ENCODE measurements around the gene NUP98.

Gene NUP98

DNA sequence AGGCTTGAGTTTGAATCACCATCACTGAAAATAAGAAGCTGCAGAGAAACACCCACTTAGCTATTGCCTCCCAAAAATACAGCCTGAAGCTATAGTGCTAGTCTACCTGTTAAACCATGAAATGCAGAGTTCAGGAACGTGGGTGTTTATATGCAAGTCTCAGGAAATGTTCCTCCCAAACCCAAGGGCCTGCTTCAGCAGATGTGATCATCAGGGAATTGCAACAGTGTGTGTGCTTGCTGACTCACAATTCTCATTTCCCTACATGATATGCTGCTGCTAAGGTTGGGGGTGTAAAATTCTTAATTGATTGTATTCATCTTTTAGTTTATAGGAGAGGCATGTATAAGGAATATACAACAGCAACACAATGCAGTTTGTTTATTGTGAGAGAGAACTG, 49.6 kb downstream of the NUP98 start:
- no peaks in the 10 kb centered on the region for H3K9me3 ChIP-seq (ENCODE audit: control insufficient read depth in 1 of 2, low read length in 2 of 2)
- H3K4me3 ChIP-seq (ENCODE audit: low read depth in 1 of 2, low read length in 2 of 2): no peak overlapping the region
- no peak overlapping the region for H3K9ac ChIP-seq (ENCODE audit: low read depth in 1 of 2, low read length in 2 of 2)
- H3K36me3 ChIP-seq (ENCODE audit: control insufficient read depth in 1 of 2, insufficient read depth in 2 of 2, low read length in 2 of 2): peaks cover 26 to 74% of the 10 kb centered on the region in 2 donors
- H3K4me1 ChIP-seq (ENCODE audit: control insufficient read depth in 1 of 2, insufficient read depth in 2 of 2, low read length in 2 of 2): no peaks in the 10 kb centered on the region
- no peak overlapping the region for H3K27ac ChIP-seq (ENCODE audit: low read depth, low read length)
- H3K27me3 ChIP-seq (ENCODE audit: control insufficient read depth in 1 of 2, insufficient read depth in 2 of 2, low read length in 2 of 2): no peaks in the 10 kb centered on the region

DNA sequence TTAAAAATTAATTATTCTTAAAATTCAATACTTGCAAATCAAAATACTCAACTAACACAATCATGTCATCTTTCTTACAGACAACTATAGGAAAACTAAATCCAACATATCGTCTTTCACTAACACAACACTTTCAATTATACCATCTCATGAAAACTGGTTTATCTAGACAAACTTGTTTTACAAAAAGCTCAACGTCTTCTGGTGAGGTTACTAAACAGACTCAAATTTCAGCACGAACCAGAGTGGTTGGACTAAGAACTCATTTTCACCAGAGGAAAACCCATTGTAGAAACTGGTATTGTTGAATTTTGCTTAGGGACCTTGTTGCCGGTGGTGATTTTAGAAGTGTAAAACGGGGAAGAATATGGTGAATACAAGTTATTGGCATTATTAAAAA, 52.2 kb downstream of the NUP98 start:
- Histone ChIP-seq H3K9me3 (ENCODE audit: control insufficient read depth in 1 of 2, low read length in 2 of 2) (no peaks in the 10 kb centered on the region), H3K9ac (ENCODE audit: low read depth in 1 of 2, low read length in 2 of 2) (no peak overlapping the region), H3K36me3 (ENCODE audit: control insufficient read depth in 1 of 2, insufficient read depth in 2 of 2, low read length in 2 of 2) (peaks cover 19 to 63% of the 10 kb centered on the region in 2 donors), H3K27me3 (ENCODE audit: control insufficient read depth in 1 of 2, insufficient read depth in 2 of 2, low read length in 2 of 2) (no peaks in the 10 kb centered on the region), H3K4me1 (ENCODE audit: control insufficient read depth in 1 of 2, insufficient read depth in 2 of 2, low read length in 2 of 2) (no peaks in the 10 kb centered on the region), H3K27ac (ENCODE audit: low read depth, low read length) (no peak overlapping the region), H3K4me3 (ENCODE audit: low read depth in 1 of 2, low read length in 2 of 2) (no peak overlapping the region)

DNA sequence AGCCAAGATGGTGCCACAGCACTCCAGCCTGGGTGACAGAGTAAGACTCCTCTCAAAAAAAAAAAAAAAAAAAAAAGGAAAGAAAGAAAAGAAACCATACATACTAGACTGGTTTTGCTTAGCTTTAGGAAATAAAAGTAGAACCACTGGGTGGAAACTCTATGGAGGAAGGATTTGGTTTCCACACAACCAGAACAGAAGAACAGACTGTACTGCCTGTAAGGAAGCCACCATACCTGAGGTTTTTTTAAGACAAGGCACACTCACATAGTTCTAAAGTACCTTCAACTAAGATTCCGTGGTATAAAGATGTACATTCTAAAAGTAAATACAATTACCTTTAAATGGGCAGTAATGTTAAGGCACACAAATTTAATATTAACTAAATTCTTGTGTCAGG, 58.6 kb downstream of the NUP98 start:
- Histone ChIP-seq H3K4me3 (ENCODE audit: low read depth in 1 of 2, low read length in 2 of 2) (no peak overlapping the region), H3K9me3 (ENCODE audit: control insufficient read depth in 1 of 2, low read length in 2 of 2) (no peaks in the 10 kb centered on the region), H3K4me1 (ENCODE audit: control insufficient read depth in 1 of 2, insufficient read depth in 2 of 2, low read length in 2 of 2) (no peaks in the 10 kb centered on the region), H3K27me3 (ENCODE audit: control insufficient read depth in 1 of 2, insufficient read depth in 2 of 2, low read length in 2 of 2) (no peaks in the 10 kb centered on the region), H3K9ac (ENCODE audit: low read depth in 1 of 2, low read length in 2 of 2) (no peak overlapping the region), H3K27ac (ENCODE audit: low read depth, low read length) (no peak overlapping the region), H3K36me3 (ENCODE audit: control insufficient read depth in 1 of 2, insufficient read depth in 2 of 2, low read length in 2 of 2) (peaks cover 8 to 70% of the 10 kb centered on the region in 2 donors)

DNA sequence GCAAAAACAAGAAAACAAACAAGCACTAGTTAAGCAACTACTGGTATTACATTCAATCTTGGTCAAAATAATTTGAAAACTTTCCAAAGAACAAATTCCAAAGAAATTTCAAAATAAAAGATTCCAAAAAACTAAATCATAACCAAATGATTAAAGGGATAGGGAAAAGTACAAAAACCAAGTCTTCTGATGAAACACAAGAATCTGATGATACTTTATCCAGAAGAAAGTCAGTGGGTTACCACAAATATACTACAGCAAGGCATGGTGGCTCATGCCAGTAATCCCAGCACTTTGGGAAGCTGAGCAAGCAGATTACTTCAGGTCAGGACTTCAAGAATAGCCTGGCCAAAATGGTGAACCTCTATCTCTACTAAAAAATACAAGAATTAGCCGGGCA, 59.1 kb downstream of the NUP98 start:
- no peaks in the 10 kb centered on the region for H3K9me3 ChIP-seq (ENCODE audit: control insufficient read depth in 1 of 2, low read length in 2 of 2)
- H3K36me3 ChIP-seq (ENCODE audit: control insufficient read depth in 1 of 2, insufficient read depth in 2 of 2, low read length in 2 of 2): peaks cover 8 to 70% of the 10 kb centered on the region in 2 donors
- no peak overlapping the region for H3K4me3 ChIP-seq (ENCODE audit: low read depth in 1 of 2, low read length in 2 of 2)
- no peaks in the 10 kb centered on the region for H3K27me3 ChIP-seq (ENCODE audit: control insufficient read depth in 1 of 2, insufficient read depth in 2 of 2, low read length in 2 of 2)
- H3K27ac ChIP-seq (ENCODE audit: low read depth, low read length): no peak overlapping the region
- no peaks in the 10 kb centered on the region for H3K4me1 ChIP-seq (ENCODE audit: control insufficient read depth in 1 of 2, insufficient read depth in 2 of 2, low read length in 2 of 2)
- no peak overlapping the region for H3K9ac ChIP-seq (ENCODE audit: low read depth in 1 of 2, low read length in 2 of 2)

DNA sequence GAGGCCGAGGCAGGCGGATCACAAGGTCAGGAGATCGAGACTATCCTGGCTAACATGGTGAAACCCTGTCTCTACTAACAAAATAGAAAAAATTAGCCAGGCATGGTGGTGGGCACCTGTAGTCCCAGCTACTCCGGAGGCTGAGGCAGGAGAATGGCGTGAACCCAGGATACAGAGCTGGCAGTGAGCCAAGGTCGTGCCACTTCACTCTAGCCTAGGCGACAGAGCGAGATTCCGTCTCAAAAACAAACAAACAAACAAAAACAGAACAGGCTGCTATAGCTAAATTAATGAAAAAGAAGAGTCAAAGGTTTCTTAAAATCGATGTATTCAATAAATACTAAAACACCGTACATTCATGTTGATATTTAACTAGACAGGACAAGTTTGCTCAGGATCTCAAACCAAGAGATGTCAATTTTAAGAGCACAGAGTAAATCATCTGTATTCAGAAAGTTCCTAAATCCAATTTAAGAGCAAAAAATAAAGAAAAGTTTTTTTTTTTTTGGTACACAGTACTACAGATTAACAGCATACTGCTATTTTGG, 59.9 kb downstream of the NUP98 start:
- no peaks in the 10 kb centered on the region for H3K4me1 ChIP-seq (ENCODE audit: control insufficient read depth in 1 of 2, insufficient read depth in 2 of 2, low read length in 2 of 2)
- H3K27me3 ChIP-seq (ENCODE audit: control insufficient read depth in 1 of 2, insufficient read depth in 2 of 2, low read length in 2 of 2): no peaks in the 10 kb centered on the region
- H3K9me3 ChIP-seq (ENCODE audit: control insufficient read depth in 1 of 2, low read length in 2 of 2): no peaks in the 10 kb centered on the region
- no peak overlapping the region for H3K4me3 ChIP-seq (ENCODE audit: low read depth in 1 of 2, low read length in 2 of 2)
- H3K36me3 ChIP-seq (ENCODE audit: control insufficient read depth in 1 of 2, insufficient read depth in 2 of 2, low read length in 2 of 2): peaks cover 8 to 76% of the 10 kb centered on the region in 2 donors
- H3K27ac ChIP-seq (ENCODE audit: low read depth, low read length): no peak overlapping the region
- no peak overlapping the region for H3K9ac ChIP-seq (ENCODE audit: low read depth in 1 of 2, low read length in 2 of 2)

DNA sequence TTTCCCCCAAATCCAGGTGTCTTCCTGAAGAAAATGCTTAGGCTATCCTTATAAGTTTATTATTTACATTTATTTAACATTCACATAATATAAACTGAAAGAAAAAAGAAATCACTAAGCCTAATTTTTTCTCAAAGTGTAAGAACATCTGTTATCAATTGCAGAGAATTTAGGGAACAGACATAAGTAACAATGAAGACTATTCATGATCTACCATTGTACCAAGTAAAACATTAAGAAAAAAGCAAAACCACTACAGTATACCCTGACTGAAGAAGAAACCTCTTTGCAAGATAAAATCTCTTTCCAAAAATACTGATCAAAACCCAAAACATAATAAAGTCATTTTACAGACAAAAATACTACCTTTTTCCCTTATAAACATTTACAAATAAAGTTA, 60.5 kb downstream of the NUP98 start:
- Histone ChIP-seq H3K9me3 (ENCODE audit: control insufficient read depth in 1 of 2, low read length in 2 of 2) (no peaks in the 10 kb centered on the region), H3K4me3 (ENCODE audit: low read depth in 1 of 2, low read length in 2 of 2) (no peak overlapping the region), H3K27ac (ENCODE audit: low read depth, low read length) (no peak overlapping the region), H3K36me3 (ENCODE audit: control insufficient read depth in 1 of 2, insufficient read depth in 2 of 2, low read length in 2 of 2) (peaks cover 5 to 77% of the 10 kb centered on the region in 2 donors), H3K4me1 (ENCODE audit: control insufficient read depth in 1 of 2, insufficient read depth in 2 of 2, low read length in 2 of 2) (no peaks in the 10 kb centered on the region), H3K27me3 (ENCODE audit: control insufficient read depth in 1 of 2, insufficient read depth in 2 of 2, low read length in 2 of 2) (no peaks in the 10 kb centered on the region), H3K9ac (ENCODE audit: low read depth in 1 of 2, low read length in 2 of 2) (no peak overlapping the region)

DNA sequence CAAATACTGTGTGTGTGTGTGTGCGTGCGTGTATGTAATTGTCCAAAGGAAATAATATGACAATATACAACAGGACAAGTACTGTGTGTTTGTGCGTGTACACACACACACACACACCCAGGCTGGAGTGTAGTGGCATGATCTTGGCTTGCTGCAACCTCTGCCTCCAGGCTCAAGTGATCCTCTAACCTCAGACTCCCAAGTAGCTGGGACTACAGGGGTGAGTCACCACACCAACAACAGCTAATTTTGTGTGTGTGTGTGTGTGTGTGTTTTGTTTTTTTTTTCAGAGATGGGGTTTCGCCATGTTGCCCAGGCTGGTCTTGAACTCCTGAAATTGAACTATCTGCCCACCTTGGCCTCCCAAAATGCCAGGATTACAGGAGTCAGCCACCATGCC, 61.5 kb downstream of the NUP98 start:
- no peaks in the 10 kb centered on the region for H3K4me1 ChIP-seq (ENCODE audit: control insufficient read depth in 1 of 2, insufficient read depth in 2 of 2, low read length in 2 of 2)
- H3K36me3 ChIP-seq (ENCODE audit: control insufficient read depth in 1 of 2, insufficient read depth in 2 of 2, low read length in 2 of 2): peaks cover 6 to 82% of the 10 kb centered on the region in 2 donors
- H3K9ac ChIP-seq (ENCODE audit: low read depth in 1 of 2, low read length in 2 of 2): no peak overlapping the region
- no peak overlapping the region for H3K27ac ChIP-seq (ENCODE audit: low read depth, low read length)
- H3K27me3 ChIP-seq (ENCODE audit: control insufficient read depth in 1 of 2, insufficient read depth in 2 of 2, low read length in 2 of 2): no peaks in the 10 kb centered on the region
- H3K4me3 ChIP-seq (ENCODE audit: low read depth in 1 of 2, low read length in 2 of 2): no peak overlapping the region
- no peaks in the 10 kb centered on the region for H3K9me3 ChIP-seq (ENCODE audit: control insufficient read depth in 1 of 2, low read length in 2 of 2)

DNA sequence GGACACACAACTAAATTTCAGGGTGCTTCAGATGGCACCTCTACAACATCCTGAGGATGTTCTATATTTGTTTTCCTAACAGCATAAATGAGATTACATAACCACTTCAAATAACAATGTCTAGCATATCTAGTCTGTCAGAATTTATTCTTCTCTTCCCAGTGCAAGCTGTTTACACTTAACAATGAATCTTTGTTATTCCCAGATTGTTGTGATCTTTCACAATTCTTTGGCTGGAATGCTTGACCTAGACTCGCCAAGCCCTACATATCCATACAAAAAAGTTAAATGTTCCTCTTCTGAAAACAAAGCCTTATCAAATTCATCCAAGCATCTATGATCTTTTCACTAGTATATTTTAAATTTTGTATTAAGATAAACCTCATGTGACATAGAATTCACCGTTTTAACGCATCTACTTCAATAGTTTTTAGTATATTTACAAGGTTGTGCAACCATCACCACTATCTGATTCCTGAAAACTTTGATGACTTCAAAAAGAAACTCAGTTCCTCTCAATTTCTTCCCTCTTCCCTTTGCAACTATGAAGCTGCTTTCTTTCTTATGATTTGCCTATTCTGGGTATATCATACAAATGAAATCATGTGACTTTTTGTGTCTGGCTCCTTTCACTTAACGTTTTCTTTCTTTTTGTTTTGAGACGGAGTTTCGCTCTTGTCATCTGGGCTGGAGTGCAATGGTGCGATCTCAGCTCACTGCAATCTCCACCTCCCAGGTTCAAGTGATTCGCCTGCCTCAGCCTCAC, 64.5 kb downstream of the NUP98 start:
- Histone ChIP-seq H3K27me3 (ENCODE audit: control insufficient read depth in 1 of 2, insufficient read depth in 2 of 2, low read length in 2 of 2) (no peaks in the 10 kb centered on the region), H3K4me1 (ENCODE audit: control insufficient read depth in 1 of 2, insufficient read depth in 2 of 2, low read length in 2 of 2) (no peaks in the 10 kb centered on the region), H3K27ac (ENCODE audit: low read depth, low read length) (no peak overlapping the region), H3K9me3 (ENCODE audit: control insufficient read depth in 1 of 2, low read length in 2 of 2) (no peaks in the 10 kb centered on the region), H3K9ac (ENCODE audit: low read depth in 1 of 2, low read length in 2 of 2) (no peak overlapping the region), H3K36me3 (ENCODE audit: control insufficient read depth in 1 of 2, insufficient read depth in 2 of 2, low read length in 2 of 2) (peaks cover 18 to 82% of the 10 kb centered on the region in 2 donors), H3K4me3 (ENCODE audit: low read depth in 1 of 2, low read length in 2 of 2) (no peak overlapping the region)

DNA sequence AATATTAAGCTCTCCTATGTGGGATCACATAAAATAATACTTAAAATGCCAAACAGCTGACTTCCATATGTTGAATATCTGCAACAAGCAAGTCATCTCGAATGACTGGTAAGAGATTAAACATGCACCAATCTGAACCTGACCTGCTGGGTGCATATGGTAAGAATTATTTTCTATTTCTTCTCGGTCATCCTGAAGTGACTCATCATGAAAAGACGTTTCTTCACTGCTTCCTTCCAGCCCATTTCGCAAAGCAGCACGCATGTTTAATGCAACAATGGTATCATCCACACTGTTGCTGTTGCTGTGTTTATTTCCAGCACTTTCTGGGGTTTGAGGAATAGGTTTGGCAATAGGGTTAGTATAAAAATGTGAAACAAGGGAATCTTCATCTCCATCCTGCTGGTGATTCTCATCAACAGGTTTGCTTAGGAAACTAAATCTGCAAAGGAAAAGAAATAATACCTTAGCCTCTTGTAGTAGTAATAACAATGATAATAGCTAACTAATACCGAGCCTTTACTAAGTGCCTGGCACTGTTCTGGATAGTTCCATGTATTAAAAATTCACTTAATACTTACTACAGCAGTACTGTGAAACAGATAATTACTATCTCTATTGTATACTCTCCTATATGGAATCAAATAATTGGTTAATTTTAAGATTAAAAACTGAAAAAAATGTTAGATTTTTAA, 74.2 kb downstream of the NUP98 start:
- Histone ChIP-seq H3K4me3 (ENCODE audit: low read depth in 1 of 2, low read length in 2 of 2) (no peak overlapping the region), H3K4me1 (ENCODE audit: control insufficient read depth in 1 of 2, insufficient read depth in 2 of 2, low read length in 2 of 2) (peaks cover 0 to 5% of the 10 kb centered on the region in 2 donors), H3K27ac (ENCODE audit: low read depth, low read length) (no peak overlapping the region), H3K9me3 (ENCODE audit: control insufficient read depth in 1 of 2, low read length in 2 of 2) (no peaks in the 10 kb centered on the region), H3K36me3 (ENCODE audit: control insufficient read depth in 1 of 2, insufficient read depth in 2 of 2, low read length in 2 of 2) (peaks cover 27 to 92% of the 10 kb centered on the region in 2 donors), H3K9ac (ENCODE audit: low read depth in 1 of 2, low read length in 2 of 2) (no peak overlapping the region), H3K27me3 (ENCODE audit: control insufficient read depth in 1 of 2, insufficient read depth in 2 of 2, low read length in 2 of 2) (no peaks in the 10 kb centered on the region)

DNA sequence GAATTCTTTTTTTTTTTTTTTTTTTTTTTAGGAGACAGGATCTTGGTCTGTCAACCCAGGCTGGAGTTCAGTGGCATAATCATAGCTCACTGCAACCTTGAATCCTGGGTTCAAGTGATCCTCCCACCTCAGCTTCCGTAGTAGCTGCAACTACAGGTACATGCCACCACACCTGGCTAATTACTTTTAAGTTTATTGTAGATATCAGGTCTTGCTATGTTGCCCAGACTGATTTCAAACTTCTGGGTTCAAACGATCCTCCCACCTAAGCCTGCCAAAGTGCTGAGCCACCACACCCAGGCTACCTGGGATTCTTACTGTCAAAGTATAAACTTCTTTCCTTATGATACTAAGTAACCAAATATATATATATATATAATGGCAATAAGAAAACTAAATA, 75.3 kb downstream of the NUP98 start:
- no peaks in the 10 kb centered on the region for H3K27me3 ChIP-seq (ENCODE audit: control insufficient read depth in 1 of 2, insufficient read depth in 2 of 2, low read length in 2 of 2)
- H3K27ac ChIP-seq (ENCODE audit: low read depth, low read length): no peak overlapping the region
- H3K9ac ChIP-seq (ENCODE audit: low read depth in 1 of 2, low read length in 2 of 2): no peak overlapping the region
- peaks cover 0 to 5% of the 10 kb centered on the region in 2 donors for H3K4me1 ChIP-seq (ENCODE audit: control insufficient read depth in 1 of 2, insufficient read depth in 2 of 2, low read length in 2 of 2)
- H3K4me3 ChIP-seq (ENCODE audit: low read depth in 1 of 2, low read length in 2 of 2): no peak overlapping the region
- H3K9me3 ChIP-seq (ENCODE audit: control insufficient read depth in 1 of 2, low read length in 2 of 2): no peaks in the 10 kb centered on the region
- peaks cover 29 to 92% of the 10 kb centered on the region in 2 donors for H3K36me3 ChIP-seq (ENCODE audit: control insufficient read depth in 1 of 2, insufficient read depth in 2 of 2, low read length in 2 of 2)

Measured in duodenal mucosa (tissue), 2 donors.